Endothelial cell of umbilical vein (primary cell): ENCODE measurements around the gene DGKD. TPM values are rescaled to one million over a fixed set of nuclear protein-coding genes. Genes with fewer than 3 reads are reported as not detected.

Source experiments
- BruUV-seq: library from RNA; stranded (reverse); fragments of 400-500 nt; replicated peaks from 2 replicates; lab custom pipeline; 2021; lab: Mats Ljungman, UMichigan
- CTCF ChIA-PET: fragments of 300-600, 350-600 bp; sonication (Branson Sonifier 250); formaldehyde crosslinking; loops from one replicate; lab custom pipeline; 2021; ENCODE audit warnings: antibody characterized with exemption, inconsistent platforms; lab: Charles Lee
- POLR2A ChIA-PET: fragments of 300-600, 350-600 bp; sonication (Branson Sonifier 250); formaldehyde crosslinking; loops from one replicate; lab custom pipeline; 2021; ENCODE audit warnings: antibody characterized with exemption, inconsistent platforms; lab: Charles Lee
- DNase-seq: peaks from one replicate; pipeline ENCODE4 v3.0.0-alpha.2; 2011; ENCODE audit warnings: low read depth, low spot score
- FAIRE-seq: peaks from 2 replicates; lab custom pipeline; 2011; peaks lifted over from hg19 to GRCh38; lab: Jason Lieb, UNC
- H2AFZ ChIP-seq: 2 replicates; pipeline ENCODE4 v1.6.0; 2012; ENCODE audit warnings: low read depth, low read length, control low read depth, inconsistent platforms
- H3K27ac ChIP-seq: 2 replicates; pipeline ENCODE4 v1.5.1; 2011; ENCODE audit warnings: low read depth, mild to moderate bottlenecking, control low read depth, low read length, moderate library complexity; ENCODE audit not compliant: insufficient read depth
- H3K27me3 ChIP-seq, 2 experiments: 2 replicates each; pipeline versions ENCODE4 v1.6.0 to v1.6.1; 2011; ENCODE audit warnings: low read length in 2 of 2, mixed read lengths in 1 of 2; ENCODE audit not compliant: control insufficient read depth in 2 of 2, insufficient read depth in 2 of 2
- H3K36me3 ChIP-seq, 2 experiments: 2 replicates in 1 of 2; 3 replicates in 1 of 2; pipeline ENCODE4 v1.5.1; 2011; ENCODE audit warnings: low read length in 2 of 2, mild to moderate bottlenecking in 1 of 2, moderate library complexity in 1 of 2; ENCODE audit not compliant: control insufficient read depth in 2 of 2, insufficient read depth in 2 of 2; ENCODE audit errors: extremely low read depth in 1 of 2
- H3K4me1 ChIP-seq: 3 replicates; pipeline ENCODE4 v1.5.1; 2011; ENCODE audit warnings: mild to moderate bottlenecking, low read length; ENCODE audit not compliant: control insufficient read depth, insufficient read depth; ENCODE audit errors: extremely low read depth
- H3K4me2 ChIP-seq: 2 replicates; pipeline ENCODE4 v1.6.1; 2011; ENCODE audit warnings: low read length, control low read depth, mixed read lengths; ENCODE audit not compliant: insufficient read depth
- H3K4me3 ChIP-seq, 3 experiments: fragments of 200-600 bp in 1 of 3; sonication (generic), shearing (Covaris generic) in 1 of 3; replicated peaks in 1 of 3; 2 replicates each; pipeline ENCODE4 v1.5.1; 2011 to 2016; ENCODE audit warnings: control low read depth in 3 of 3, low read length in 3 of 3, mild to moderate bottlenecking in 2 of 3, inconsistent platforms in 1 of 3, low read depth in 1 of 3, moderate library complexity in 1 of 3; ENCODE audit not compliant: insufficient read depth in 1 of 3
- H3K79me2 ChIP-seq: 2 replicates; pipeline ENCODE4 v1.6.0; 2012; ENCODE audit warnings: low read length, inconsistent platforms; ENCODE audit not compliant: control insufficient read depth, insufficient read depth
- H3K9ac ChIP-seq: replicated peaks from 2 replicates; pipeline ENCODE3; 2011; ENCODE audit warnings: low read length, control low read depth; ENCODE audit not compliant: insufficient read depth; ENCODE audit errors: extremely low read depth
- H3K9me1 ChIP-seq: replicated peaks from 3 replicates; pipeline ENCODE4 v1.6.0; 2011; ENCODE audit warnings: mild to moderate bottlenecking, low read length; ENCODE audit not compliant: control insufficient read depth, insufficient read depth; ENCODE audit errors: extremely low read depth
- H3K9me3 ChIP-seq: replicated peaks from 2 replicates; pipeline ENCODE4 v1.5.1; 2012; ENCODE audit warnings: low read length, inconsistent platforms; ENCODE audit not compliant: control insufficient read depth, insufficient read depth
- H4K20me1 ChIP-seq: replicated peaks from 2 replicates; pipeline ENCODE3; 2011; ENCODE audit warnings: mild to moderate bottlenecking, low read length; ENCODE audit not compliant: control insufficient read depth, insufficient read depth; ENCODE audit errors: extremely low read depth
- EZH2 ChIP-seq: IDR thresholded peaks from 2 replicates; pipeline ENCODE4 v1.6.1; 2012; ENCODE audit warnings: borderline replicate concordance, low read depth, mild to moderate bottlenecking, moderate library complexity, low read length, inconsistent platforms; ENCODE audit not compliant: severe bottlenecking
- GATA2 ChIP-seq: IDR thresholded peaks from 2 replicates; pipeline ENCODE4 v1.7.0; 2011; ENCODE audit warnings: low read depth, mild to moderate bottlenecking, moderate library complexity, mixed read lengths, low read length; ENCODE audit not compliant: insufficient read length, insufficient read depth
- JUN ChIP-seq: IDR thresholded peaks from 2 replicates; pipeline ENCODE4 v1.6.1; 2011; ENCODE audit warnings: borderline replicate concordance, low read depth; ENCODE audit not compliant: insufficient read length, insufficient read depth
- MYC ChIP-seq: IDR thresholded peaks from one replicate; pipeline ENCODE4 v1.6.1; 2011; ENCODE audit warnings: mild to moderate bottlenecking, low read depth, low read length
- POLR2A ChIP-seq: IDR thresholded peaks from 2 replicates; pipeline ENCODE4 v1.6.1; 2012; ENCODE audit warnings: low read depth, mild to moderate bottlenecking, control low read depth, low read length
- POLR2AphosphoS5 ChIP-seq: IDR thresholded peaks from 2 replicates; pipeline ENCODE4 v1.6.1; 2012; ENCODE audit warnings: low read depth, mild to moderate bottlenecking, control low read depth, low read length, moderate library complexity; ENCODE audit not compliant: insufficient read depth
- dilution Hi-C: fragments of 300-500 bp; cut with MboI; formaldehyde crosslinking; loops from one replicate; pipeline ENCODE4 v1.15.0; 2019; ENCODE audit warnings: low sequenced_read_pairs; ENCODE audit not compliant: extremely low pct_ligation_motif_present
- intact Hi-C: fragments of 100-400 bp; cut with micrococcal nuclease; formaldehyde crosslinking; loops from one replicate; pipeline ENCODE4 v1.10.0; 2022
- polyA plus RNA-seq, 4 experiments: library from polyadenylated mRNA; depleted of rRNA in 3 of 4; stranded (reverse) in 3 of 4; unstranded in 1 of 4; fragments of >200 nt; gene quantifications; 2 replicates each; pipeline versions ENCODE4 v1.2.1 to v1.2.3, GENCODE V29; 2011 to 2012; ENCODE audit warnings: missing spikeins in 1 of 4
- total RNA-seq: library from RNA; stranded (reverse); gene quantifications from 2 replicates; pipeline ENCODE4 v1.2.3, GENCODE V29; 2021
- TF ChIP-seq, protein P1 (sequence below): IDR thresholded peaks from 2 replicates; pipeline ENCODE4 v1.6.1; 2011; ENCODE audit not compliant: insufficient read depth, insufficient read length
- TF ChIP-seq, protein P2 (sequence below), 2 donors: IDR thresholded peaks; 1 replicate in 1 of 2; 2 replicates in 1 of 2; pipeline ENCODE4 v1.5.1; 2011; ENCODE audit warnings: low read length in 2 of 2, mild to moderate bottlenecking in 2 of 2, moderate library complexity in 2 of 2, control low read depth in 1 of 2, inconsistent platforms in 1 of 2, low read depth in 1 of 2; ENCODE audit not compliant: insufficient read depth in 1 of 2; ENCODE audit errors: extremely low read depth in 1 of 2

The DGKD gene
- total and polyA plus RNA-seq, 2 donors (not counting 3 experiments of a cell fraction or from before 2014, with no cell fraction given) = 10.8 to 36.6 TPM

DNA sequence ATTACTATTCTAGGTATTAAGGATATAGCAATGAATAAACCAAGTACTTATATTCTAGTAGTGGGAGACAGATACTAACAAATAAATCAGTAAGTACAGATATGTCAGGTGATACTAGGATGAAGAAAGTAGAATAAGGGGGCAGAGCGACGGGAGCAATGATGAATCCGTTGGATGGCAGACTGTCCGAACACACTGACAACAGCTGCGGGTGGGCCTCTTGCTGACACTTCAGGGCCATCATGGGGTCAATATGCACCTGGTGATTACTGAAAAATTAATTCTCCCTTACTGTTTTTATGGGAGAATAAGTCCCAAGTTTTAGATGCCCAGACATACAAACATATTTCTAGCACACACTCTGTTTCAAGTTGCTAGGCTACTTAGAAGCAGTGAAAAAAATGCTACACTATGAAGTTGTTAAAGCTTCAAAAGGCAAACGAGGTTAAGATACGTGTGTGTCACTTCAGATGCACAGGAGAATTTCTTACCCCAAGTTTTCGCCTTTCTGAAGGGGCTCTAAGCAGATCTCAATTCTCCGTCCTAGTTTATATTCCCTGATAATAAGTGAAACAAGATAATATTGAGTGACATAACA, 133.6 kb downstream of the DGKD start:
- no peaks in the 10 kb centered on the region for H4K20me1 ChIP-seq
- no peaks in the 10 kb centered on the region for H3K79me2 ChIP-seq
- TF ChIP-seq, protein P1, sequence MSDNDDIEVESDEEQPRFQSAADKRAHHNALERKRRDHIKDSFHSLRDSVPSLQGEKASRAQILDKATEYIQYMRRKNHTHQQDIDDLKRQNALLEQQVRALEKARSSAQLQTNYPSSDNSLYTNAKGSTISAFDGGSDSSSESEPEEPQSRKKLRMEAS = no peak
- TF ChIP-seq POLR2A (no peak), JUN (no peak), POLR2AphosphoS5 (no peak), MYC (no peak), EZH2 (no peak), GATA2 (no peak)
- TF ChIP-seq, protein P2, sequence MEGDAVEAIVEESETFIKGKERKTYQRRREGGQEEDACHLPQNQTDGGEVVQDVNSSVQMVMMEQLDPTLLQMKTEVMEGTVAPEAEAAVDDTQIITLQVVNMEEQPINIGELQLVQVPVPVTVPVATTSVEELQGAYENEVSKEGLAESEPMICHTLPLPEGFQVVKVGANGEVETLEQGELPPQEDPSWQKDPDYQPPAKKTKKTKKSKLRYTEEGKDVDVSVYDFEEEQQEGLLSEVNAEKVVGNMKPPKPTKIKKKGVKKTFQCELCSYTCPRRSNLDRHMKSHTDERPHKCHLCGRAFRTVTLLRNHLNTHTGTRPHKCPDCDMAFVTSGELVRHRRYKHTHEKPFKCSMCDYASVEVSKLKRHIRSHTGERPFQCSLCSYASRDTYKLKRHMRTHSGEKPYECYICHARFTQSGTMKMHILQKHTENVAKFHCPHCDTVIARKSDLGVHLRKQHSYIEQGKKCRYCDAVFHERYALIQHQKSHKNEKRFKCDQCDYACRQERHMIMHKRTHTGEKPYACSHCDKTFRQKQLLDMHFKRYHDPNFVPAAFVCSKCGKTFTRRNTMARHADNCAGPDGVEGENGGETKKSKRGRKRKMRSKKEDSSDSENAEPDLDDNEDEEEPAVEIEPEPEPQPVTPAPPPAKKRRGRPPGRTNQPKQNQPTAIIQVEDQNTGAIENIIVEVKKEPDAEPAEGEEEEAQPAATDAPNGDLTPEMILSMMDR (IDR thresholded peaks at IDR 0.05; ENCODE audit: extremely low read depth in 1 of 2, insufficient read depth in 1 of 2, low read depth in 1 of 2, low read length in 2 of 2) = no peak
- peak overlapping the region; percentile 91 for H3K27ac ChIP-seq
- ChIA-PET CTCF (no interaction called here), POLR2A (no interaction called here)
- no peak overlapping the region for H2AFZ ChIP-seq
- peak overlapping the region; percentile 58 for H3K4me2 ChIP-seq
- BruUV-seq = no TSS peak
- H3K4me3 ChIP-seq = no peak overlapping the region
- H3K27me3 ChIP-seq = no peaks in the 10 kb centered on the region
- peak overlapping the region; percentile 16 for H3K9ac ChIP-seq
- peaks cover 28% of the 10 kb centered on the region for H3K4me1 ChIP-seq
- H3K36me3 ChIP-seq = peaks cover under 1 to 2% of the 10 kb centered on the region in 2 experiments
- intact Hi-C loops (loop anchor here (1.0 to 5.0 kb wide), 7 partner anchors 8 to 484 kb away; partner anchors contain the start of genes HJURP and USP40), dilution Hi-C loops (no loop called here)
- no peaks in the 10 kb centered on the region for H3K9me3 ChIP-seq
- FAIRE-seq = peak; percentile 48
- H3K9me1 ChIP-seq = no peaks in the 10 kb centered on the region
- no peak for DNase-seq
